Heart left ventricle (tissue), 16 donors: ENCODE measurements around the gene CACNA2D1. TPM values are rescaled to one million over a fixed set of nuclear protein-coding genes. Genes with fewer than 3 reads are reported as not detected.

Source experiments
- ATAC-seq, 4 donors: fragments of 200-7000 bp; cut with Tn5 transposase; one replicate each; pipeline ENCODE4 v1.9.1; 2020 to 2022; ENCODE audit warnings: moderate library complexity in 4 of 4, mild to moderate bottlenecking in 3 of 4, moderate number of reproducible peaks in 1 of 4
- DNase-seq, 5 donors: peaks; one replicate each; pipeline ENCODE4 v3.0.0-alpha.2; 2020
- H3K27ac ChIP-seq, 12 donors: fragments of 200-600 bp; sonication (generic) in 4 of 12; one replicate each; pipeline versions ENCODE4 v1.5.0 to v1.8.0; 2016 to 2022; ENCODE audit warnings: mild to moderate bottlenecking in 2 of 12
- H3K27me3 ChIP-seq, 9 donors: fragments of 200-600 bp; sonication (generic) in 2 of 9; one replicate each; pipeline versions ENCODE4 v1.5.1 to v1.8.0; 2016 to 2022; ENCODE audit warnings: mild to moderate bottlenecking in 3 of 9
- H3K36me3 ChIP-seq, 9 donors: fragments of 200-600 bp; sonication (generic) in 2 of 9; one replicate each; pipeline versions ENCODE4 v1.5.0 to v1.8.0; 2018 to 2022; ENCODE audit warnings: mild to moderate bottlenecking in 2 of 9
- H3K4me1 ChIP-seq, 12 donors: fragments of 200-600 bp; sonication (generic) in 4 of 12; one replicate each; pipeline versions ENCODE4 v1.5.0 to v1.8.0; 2016 to 2022; ENCODE audit warnings: mild to moderate bottlenecking in 3 of 12
- H3K4me3 ChIP-seq, 12 donors: fragments of 200-600 bp; sonication (generic) in 4 of 12; one replicate each; pipeline versions ENCODE4 v1.5.0 to v1.8.0; 2017 to 2022; ENCODE audit warnings: mild to moderate bottlenecking in 9 of 12, moderate library complexity in 4 of 12
- H3K9me3 ChIP-seq, 12 donors: fragments of 200-600 bp; sonication (generic) in 4 of 12; one replicate each; pipeline versions ENCODE4 v1.5.0 to v1.8.0; 2016 to 2022; ENCODE audit warnings: mild to moderate bottlenecking in 1 of 12
- POLR2A ChIP-seq, 2 donors: fragments of 450-650 bp; IDR thresholded peaks; one replicate each; pipeline ENCODE4 v1.6.1; 2017; ENCODE audit warnings: antibody characterized with exemption in 2 of 2, mild to moderate bottlenecking in 2 of 2, moderate library complexity in 2 of 2
- WGBS, 4 donors: extraction: QIAGEN DNeasy Blood & Tissue Kit in 2 of 4; methylation state at CpG; one replicate each; pipeline versions ENCODE4 v1.1.5 to v1.1.7; 2013 to 2018; 5-methylcytosine and 5-hydroxymethylcytosine counted together
- intact Hi-C, 10 donors: fragments of 100-400 bp; cut with DNase I; formaldehyde crosslinking; loops; one replicate each; pipeline versions ENCODE4 v1.11.1 to v1.14.2; 2022
- polyA plus RNA-seq, 2 donors: library from polyadenylated mRNA; stranded (reverse); fragments of 200-250 nt; gene quantifications; one replicate each; pipeline ENCODE4 v1.2.3, GENCODE V29; 2013
- total RNA-seq, 9 donors: library from RNA; depleted of rRNA in 2 of 9; stranded (reverse); fragments of >200 nt in 2 of 9; fragmentation: NEBNext Ultra II Directional in 3 of 9; extraction: Animal tissue kit (Norgen Biotek cat#: 25700) in 3 of 9; gene quantifications; one replicate each; pipeline versions ENCODE4 v1.1.0 to v1.2.4, GENCODE V29; 2016 to 2023
- TF ChIP-seq, protein P1 (sequence below), 12 donors: fragments of 200-600 bp; sonication (generic) in 4 of 12; IDR thresholded peaks; one replicate each; pipeline versions ENCODE4 v1.5.0 to v1.8.0; 2018 to 2022; ENCODE audit warnings: antibody characterized with exemption in 12 of 12, mild to moderate bottlenecking in 5 of 12
- donor health status: ischemic (EF 13 %, LVEDD 7.1; RV severe dilation, severe dysfunction).
- donor health status: healthy with polysubstance abuse.
- donor health status: DM: no; HTN: yes; CAD: no.
- donor health status: DM: no; HTN: no; CAD: no.
- donor health status: ischemic (EF 25% LVEDD 6.9; RV normal size, moderate dysfunction).
- donor health status: ischemic (EF 25% LVEDD 5.7; RV mildly dilated, moderate dysfunction).
- donor health status: healthy.
- donor health status: DM: yes; HTN: yes; CAD: no.
- donor health status: ischemic (EF 35%, LVEDD 5.7; RV mildly dilated, moderate dysfunction).
- donor health status: nonischemic (EF 11% LVEDD 7.7; RV severe dilation, severe dysfunction).
- donor health status: DM: yes; HTN: yes; CAD: no.
- donor health status: PGD.
- donor health status: ischemic (EF 29% LVEDD 5.4; RV normal size, mild dysfunction).
- donor health status: nonischemic (EF 23%, LVEDD 6.1; RV moderate dilation, normal function).

CACNA2D1 gene
- total and polyA plus RNA-seq, 11 donors = 13.5 to 122 (median 55.5) TPM

DNA sequence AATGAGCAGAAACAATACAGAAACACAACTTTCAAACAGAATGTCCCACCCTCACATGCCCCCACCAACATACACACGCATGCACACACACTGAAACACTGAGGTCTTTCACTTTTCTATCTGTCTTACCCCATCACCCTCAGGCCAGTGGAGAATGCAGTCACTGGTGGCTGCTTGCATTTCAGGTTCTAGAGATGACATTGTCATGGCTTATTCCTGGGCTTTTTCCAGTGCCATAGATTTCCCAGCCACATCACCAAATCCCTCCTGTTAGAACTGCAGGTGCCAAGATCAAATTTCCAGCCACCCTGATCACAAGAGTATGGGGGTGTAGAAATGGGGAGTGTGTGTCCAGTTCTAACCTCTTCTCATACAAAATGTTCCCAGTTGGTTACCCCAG lies 68.4 kb downstream of the CACNA2D1 start:
- TF ChIP-seq POLR2A (IDR thresholded peaks at IDR 0.05) = no peak
- TF ChIP-seq, protein P1, sequence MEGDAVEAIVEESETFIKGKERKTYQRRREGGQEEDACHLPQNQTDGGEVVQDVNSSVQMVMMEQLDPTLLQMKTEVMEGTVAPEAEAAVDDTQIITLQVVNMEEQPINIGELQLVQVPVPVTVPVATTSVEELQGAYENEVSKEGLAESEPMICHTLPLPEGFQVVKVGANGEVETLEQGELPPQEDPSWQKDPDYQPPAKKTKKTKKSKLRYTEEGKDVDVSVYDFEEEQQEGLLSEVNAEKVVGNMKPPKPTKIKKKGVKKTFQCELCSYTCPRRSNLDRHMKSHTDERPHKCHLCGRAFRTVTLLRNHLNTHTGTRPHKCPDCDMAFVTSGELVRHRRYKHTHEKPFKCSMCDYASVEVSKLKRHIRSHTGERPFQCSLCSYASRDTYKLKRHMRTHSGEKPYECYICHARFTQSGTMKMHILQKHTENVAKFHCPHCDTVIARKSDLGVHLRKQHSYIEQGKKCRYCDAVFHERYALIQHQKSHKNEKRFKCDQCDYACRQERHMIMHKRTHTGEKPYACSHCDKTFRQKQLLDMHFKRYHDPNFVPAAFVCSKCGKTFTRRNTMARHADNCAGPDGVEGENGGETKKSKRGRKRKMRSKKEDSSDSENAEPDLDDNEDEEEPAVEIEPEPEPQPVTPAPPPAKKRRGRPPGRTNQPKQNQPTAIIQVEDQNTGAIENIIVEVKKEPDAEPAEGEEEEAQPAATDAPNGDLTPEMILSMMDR (IDR thresholded peaks at IDR 0.05) = no peak
- peaks cover 0 to 34% (median 9%) of the 10 kb centered on the region in 12 donors for H3K4me1 ChIP-seq
- H3K27ac ChIP-seq = no peak overlapping the region
- ATAC-seq (peak in 3 of 4 donors; percentile 24 to 33 (median 33)), DNase-seq (no peak)
- WGBS, 4 donors = 82 to 100% (median 92%) methylated on average over 1 of the region's 1 CpG
- no peaks in the 10 kb centered on the region for H3K27me3 ChIP-seq
- H3K36me3 ChIP-seq = no peaks in the 10 kb centered on the region
- intact Hi-C loops = loop anchor here in 1 of 10 donors (5.0 kb wide), 1 partner anchor 67 kb away; the partner anchor contains the start of gene CACNA2D1
- H3K9me3 ChIP-seq = no peaks in the 10 kb centered on the region
- no peak overlapping the region for H3K4me3 ChIP-seq

GRCh38 chr7:82373926-82374635 lies 69.5 kb downstream of the CACNA2D1 start:
- Histone ChIP-seq H3K9me3 (no peaks in the 10 kb centered on the region), H3K27me3 (no peaks in the 10 kb centered on the region), H3K27ac (no peak overlapping the region), H3K4me1 (peaks cover 0 to 34% (median 9%) of the 10 kb centered on the region in 12 donors), H3K4me3 (no peak overlapping the region), H3K36me3 (no peaks in the 10 kb centered on the region)
- intact Hi-C loops = no loop called here
- TF ChIP-seq, protein P1 (IDR thresholded peaks at IDR 0.05) = no peak
- 37 to 62% (median 50%) methylated on average over 7 of the region's 7 CpGs for WGBS, 4 donors
- ATAC-seq (peak; percentile 66 to 73 (median 70)), DNase-seq (no peak)

DNA sequence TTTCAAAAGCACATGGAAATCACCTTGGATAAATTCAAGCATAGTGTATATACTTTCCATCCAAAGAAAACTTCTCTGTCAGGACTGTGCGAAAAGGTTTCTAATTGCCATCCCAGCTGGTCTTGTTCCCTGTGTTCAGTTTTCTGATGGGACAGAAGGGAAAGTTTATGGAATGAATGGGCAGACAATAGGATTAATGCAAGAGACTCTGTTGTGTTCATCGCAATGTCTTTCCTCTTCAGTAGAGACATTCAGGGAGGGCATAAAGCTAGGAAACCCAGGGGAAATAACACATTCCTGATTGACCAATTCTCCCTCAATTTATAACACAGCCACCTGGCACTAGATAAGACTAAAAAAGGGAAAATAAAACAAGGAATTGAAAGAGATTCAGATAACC lies 78.9 kb downstream of the CACNA2D1 start:
- Histone ChIP-seq H3K36me3 (no peaks in the 10 kb centered on the region), H3K27ac (no peak overlapping the region), H3K4me3 (no peak overlapping the region), H3K9me3 (no peaks in the 10 kb centered on the region), H3K27me3 (no peaks in the 10 kb centered on the region), H3K4me1 (peaks cover 0 to 35% (median 6%) of the 10 kb centered on the region in 12 donors)
- TF ChIP-seq POLR2A (IDR thresholded peaks at IDR 0.05) = no peak
- TF ChIP-seq, protein P1 (IDR thresholded peaks at IDR 0.05) = no peak
- DNase-seq (no peak), ATAC-seq (no peak)
- intact Hi-C loops = no loop called here
- 86 to 95% (median 88%) methylated on average over 2 of the region's 2 CpGs for WGBS, 4 donors

GRCh38 chr7:82364048-82364447 lies 79.5 kb downstream of the CACNA2D1 start:
- 84 to 94% (median 89%) methylated on average over 1 of the region's 1 CpG; no CpG with 5 or more reads in 1 of the 4 donors for WGBS, 4 donors
- Histone ChIP-seq H3K4me3 (no peak overlapping the region), H3K27me3 (no peaks in the 10 kb centered on the region), H3K4me1 (peaks cover 0 to 41% (median 9%) of the 10 kb centered on the region in 12 donors), H3K27ac (no peak overlapping the region), H3K9me3 (no peaks in the 10 kb centered on the region), H3K36me3 (no peaks in the 10 kb centered on the region)
- intact Hi-C loops = no loop called here
- ATAC-seq (peak in 3 of 4 donors; percentile 20 to 90 (median 72)), DNase-seq (no peak)
- TF ChIP-seq, protein P1 (IDR thresholded peaks at IDR 0.05) = no peak
- no peak for TF ChIP-seq POLR2A (IDR thresholded peaks at IDR 0.05)
